ENCODE data around the gene RTN3. TPM values are rescaled to one million over a fixed set of nuclear protein-coding genes. Genes with fewer than 3 reads are reported as not detected.

RTN3 gene
- total RNA-seq, 2 experiments from 2014 or later = 34.0 to 69.3 TPM

DNA sequence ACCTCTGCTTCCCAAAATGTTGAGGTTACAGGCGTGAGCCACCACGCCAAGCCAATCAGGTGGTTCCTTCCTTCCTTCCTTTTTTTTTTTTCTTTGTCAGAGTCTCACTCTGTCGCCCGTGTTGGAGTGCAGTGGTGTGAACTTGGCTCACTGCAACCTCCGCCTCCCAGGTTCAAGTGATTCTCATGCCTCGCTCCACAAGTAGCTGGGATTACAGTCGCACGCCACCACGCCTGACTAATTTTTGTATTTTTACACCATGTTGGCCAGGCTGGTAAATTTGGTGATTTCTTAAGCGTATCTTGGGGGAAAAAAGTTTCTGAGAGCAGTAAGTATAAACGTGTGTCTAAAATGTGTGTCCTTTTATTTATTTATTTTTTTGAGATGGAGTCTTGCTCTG is 113.8 kb downstream of the RTN3 start:
- Histone ChIP-seq H4K20me1 (ENCODE audit: insufficient read depth, low read length) (no peaks in the 10 kb centered on the region), H3K4me1 (ENCODE audit: insufficient read depth, low read length, poor library complexity, severe bottlenecking) (no peaks in the 10 kb centered on the region), H3K27ac (ENCODE audit: low read depth, low read length, poor library complexity, severe bottlenecking) (no peak overlapping the region), H2AFZ (ENCODE audit: low read length) (no peak overlapping the region), H3K9me2 (ENCODE audit: insufficient read depth, low read length) (no peaks in the 10 kb centered on the region), H3K79me2 (ENCODE audit: insufficient read depth, low read depth, low read length) (no peaks in the 10 kb centered on the region), H3K4me3 (ENCODE audit: low read depth, low read length, poor library complexity, severe bottlenecking) (no peak overlapping the region), H3K4me2 (ENCODE audit: low read length) (no peak overlapping the region), H3K36me3 (ENCODE audit: insufficient read depth, low read length) (no peaks in the 10 kb centered on the region), H3K9me3 (ENCODE audit: low read length) (0 out of 2 replicates have a peak, but pooled peaks cover 6% of the 10 kb centered on the region)
- no peak for TF ChIP-seq EZH2phosphoT487 (IDR thresholded peaks at IDR 0.05; ENCODE audit: borderline replicate concordance, low read depth, low read length)
- TF ChIP-seq, protein P1, sequence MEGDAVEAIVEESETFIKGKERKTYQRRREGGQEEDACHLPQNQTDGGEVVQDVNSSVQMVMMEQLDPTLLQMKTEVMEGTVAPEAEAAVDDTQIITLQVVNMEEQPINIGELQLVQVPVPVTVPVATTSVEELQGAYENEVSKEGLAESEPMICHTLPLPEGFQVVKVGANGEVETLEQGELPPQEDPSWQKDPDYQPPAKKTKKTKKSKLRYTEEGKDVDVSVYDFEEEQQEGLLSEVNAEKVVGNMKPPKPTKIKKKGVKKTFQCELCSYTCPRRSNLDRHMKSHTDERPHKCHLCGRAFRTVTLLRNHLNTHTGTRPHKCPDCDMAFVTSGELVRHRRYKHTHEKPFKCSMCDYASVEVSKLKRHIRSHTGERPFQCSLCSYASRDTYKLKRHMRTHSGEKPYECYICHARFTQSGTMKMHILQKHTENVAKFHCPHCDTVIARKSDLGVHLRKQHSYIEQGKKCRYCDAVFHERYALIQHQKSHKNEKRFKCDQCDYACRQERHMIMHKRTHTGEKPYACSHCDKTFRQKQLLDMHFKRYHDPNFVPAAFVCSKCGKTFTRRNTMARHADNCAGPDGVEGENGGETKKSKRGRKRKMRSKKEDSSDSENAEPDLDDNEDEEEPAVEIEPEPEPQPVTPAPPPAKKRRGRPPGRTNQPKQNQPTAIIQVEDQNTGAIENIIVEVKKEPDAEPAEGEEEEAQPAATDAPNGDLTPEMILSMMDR (conservative IDR thresholded peaks at IDR 0.05; ENCODE audit: low read length) = no peak
- intact Hi-C loops (cut with micrococcal nuclease; ENCODE audit: unreplicated experiment) = no loop called here
- no peak for DNase-seq (ENCODE audit: low spot score)
- CTCF ChIA-PET (ENCODE audit: unreplicated experiment) = no interaction called here
- no TSS peak for BruUV-seq (replicated peaks)
- POLR2A ChIA-PET = no interaction called here

GRCh38 chr11:63800921-63801320 is 119.6 kb downstream of the RTN3 start:
- CTCF ChIA-PET (ENCODE audit: unreplicated experiment) = no interaction called here
- H3K9me2 ChIP-seq (ENCODE audit: insufficient read depth, low read length) = no peaks in the 10 kb centered on the region
- TF ChIP-seq, protein P1 (conservative IDR thresholded peaks at IDR 0.05; ENCODE audit: low read length) = no peak
- no peak for TF ChIP-seq EZH2phosphoT487 (IDR thresholded peaks at IDR 0.05; ENCODE audit: borderline replicate concordance, low read depth, low read length)
- no peaks in the 10 kb centered on the region for H3K4me1 ChIP-seq (ENCODE audit: insufficient read depth, low read length, poor library complexity, severe bottlenecking)
- POLR2A ChIA-PET = no interaction called here
- no peaks in the 10 kb centered on the region for H4K20me1 ChIP-seq (ENCODE audit: insufficient read depth, low read length)
- intact Hi-C loops (cut with micrococcal nuclease; ENCODE audit: unreplicated experiment) = no loop called here
- H2AFZ ChIP-seq (ENCODE audit: low read length) = no peak overlapping the region
- no peaks in the 10 kb centered on the region for H3K36me3 ChIP-seq (ENCODE audit: insufficient read depth, low read length)
- no peak overlapping the region for H3K27ac ChIP-seq (ENCODE audit: low read depth, low read length, poor library complexity, severe bottlenecking)
- DNase-seq (ENCODE audit: low spot score) = no peak
- no peaks in the 10 kb centered on the region for H3K9me3 ChIP-seq (ENCODE audit: low read length)
- BruUV-seq (replicated peaks) = no TSS peak
- no peak overlapping the region for H3K4me2 ChIP-seq (ENCODE audit: low read length)
- H3K79me2 ChIP-seq (ENCODE audit: insufficient read depth, low read depth, low read length) = no peaks in the 10 kb centered on the region
- H3K4me3 ChIP-seq (ENCODE audit: low read depth, low read length, poor library complexity, severe bottlenecking) = no peak overlapping the region

DNA sequence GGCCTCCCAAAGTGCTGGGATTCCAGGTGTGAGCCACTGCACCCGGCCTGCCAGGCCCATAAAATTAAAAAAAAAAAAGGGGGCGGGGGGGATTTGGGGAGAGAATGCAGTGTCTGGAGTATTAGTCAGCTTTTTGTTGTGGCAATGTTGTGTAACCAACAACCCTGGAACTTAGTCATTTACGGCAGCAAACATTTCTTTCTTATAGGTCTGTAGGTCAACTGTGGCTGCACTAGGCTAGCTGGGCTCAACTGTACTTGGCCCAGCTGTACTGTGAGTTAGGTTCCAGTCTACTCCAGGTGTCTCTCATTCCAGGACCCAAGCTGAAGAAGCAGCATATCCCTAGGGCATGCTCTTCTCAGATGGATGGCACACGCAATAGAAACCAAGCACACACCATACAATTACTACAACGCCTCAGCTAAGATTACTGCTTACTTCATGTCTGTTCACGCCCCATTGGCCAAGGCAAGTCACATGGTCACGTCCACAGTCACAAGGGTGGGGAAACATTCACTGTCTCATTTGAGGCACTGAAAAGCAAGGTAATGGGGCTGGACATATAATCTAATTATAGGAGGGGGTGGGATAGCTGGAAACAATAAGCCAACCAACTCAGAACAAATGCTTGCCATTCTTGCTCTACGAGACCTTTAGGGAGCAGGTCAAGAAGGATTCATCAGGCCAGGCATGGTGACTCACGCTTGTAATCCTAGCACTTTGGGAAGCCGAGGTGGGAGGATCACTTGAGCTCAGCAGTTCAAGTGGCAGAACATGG is 121.5 kb downstream of the RTN3 start:
- no peak overlapping the region for H2AFZ ChIP-seq (ENCODE audit: low read length)
- no peaks in the 10 kb centered on the region for H3K79me2 ChIP-seq (ENCODE audit: insufficient read depth, low read depth, low read length)
- H3K4me3 ChIP-seq (ENCODE audit: low read depth, low read length, poor library complexity, severe bottlenecking) = no peak overlapping the region
- intact Hi-C loops (cut with micrococcal nuclease; ENCODE audit: unreplicated experiment) = no loop called here
- no peak overlapping the region for H3K4me2 ChIP-seq (ENCODE audit: low read length)
- no peaks in the 10 kb centered on the region for H3K9me2 ChIP-seq (ENCODE audit: insufficient read depth, low read length)
- no peak overlapping the region for H3K27ac ChIP-seq (ENCODE audit: low read depth, low read length, poor library complexity, severe bottlenecking)
- ChIA-PET CTCF (ENCODE audit: unreplicated experiment) (no interaction called here), POLR2A (interaction anchor here (0.5 kb wide), 1 partner anchor 719 kb away, joined by 3 read pairs; no protein-coding TSS in a partner anchor)
- no peaks in the 10 kb centered on the region for H3K36me3 ChIP-seq (ENCODE audit: insufficient read depth, low read length)
- no peaks in the 10 kb centered on the region for H4K20me1 ChIP-seq (ENCODE audit: insufficient read depth, low read length)
- H3K4me1 ChIP-seq (ENCODE audit: insufficient read depth, low read length, poor library complexity, severe bottlenecking) = no peaks in the 10 kb centered on the region
- no peak for DNase-seq (ENCODE audit: low spot score)
- no peaks in the 10 kb centered on the region for H3K9me3 ChIP-seq (ENCODE audit: low read length)
- no peak for TF ChIP-seq EZH2phosphoT487 (IDR thresholded peaks at IDR 0.05; ENCODE audit: borderline replicate concordance, low read depth, low read length)
- TF ChIP-seq, protein P1 (conservative IDR thresholded peaks at IDR 0.05; ENCODE audit: low read length) = no peak
- no TSS peak for BruUV-seq (replicated peaks)

Data from OCI-LY7 (cell line).